GM12801 (cell line): ENCODE data around the gene EYA3.

Experiments
- TF ChIP-seq, protein P1 (sequence below): IDR thresholded peaks from one replicate; pipeline ENCODE4 v1.5.1; 2011; ENCODE audit warnings: control low read depth; ENCODE audit not compliant: insufficient read length; ENCODE audit errors: extremely low read depth

Gene EYA3

DNA sequence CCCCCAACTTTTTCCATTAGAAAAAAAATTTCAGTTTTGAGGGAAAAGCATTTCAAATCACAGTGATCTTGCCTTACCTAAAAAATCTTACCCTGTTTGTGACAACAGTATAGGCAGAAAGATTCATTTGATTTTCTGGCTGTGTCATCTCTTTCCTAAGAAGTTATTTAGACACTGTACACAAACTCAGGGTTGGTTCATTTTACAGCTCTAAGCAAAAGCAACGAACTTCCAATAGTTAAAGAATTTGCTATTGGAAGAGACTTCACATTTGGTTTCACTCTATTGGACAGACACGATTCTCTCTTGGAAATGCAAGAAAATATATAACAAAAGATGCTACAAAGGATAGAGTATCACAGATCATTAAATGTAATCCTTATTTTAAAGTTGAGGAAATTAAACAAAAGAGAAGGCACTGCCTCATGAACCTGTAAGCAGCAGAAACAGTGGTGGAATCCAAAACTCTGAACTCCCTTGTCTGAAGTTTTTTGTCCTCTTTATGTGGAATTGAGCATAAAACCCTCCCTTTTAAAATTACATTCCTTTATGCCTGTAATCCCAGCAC is 20.8 kb downstream of the EYA3 start:
- TF ChIP-seq, protein P1, sequence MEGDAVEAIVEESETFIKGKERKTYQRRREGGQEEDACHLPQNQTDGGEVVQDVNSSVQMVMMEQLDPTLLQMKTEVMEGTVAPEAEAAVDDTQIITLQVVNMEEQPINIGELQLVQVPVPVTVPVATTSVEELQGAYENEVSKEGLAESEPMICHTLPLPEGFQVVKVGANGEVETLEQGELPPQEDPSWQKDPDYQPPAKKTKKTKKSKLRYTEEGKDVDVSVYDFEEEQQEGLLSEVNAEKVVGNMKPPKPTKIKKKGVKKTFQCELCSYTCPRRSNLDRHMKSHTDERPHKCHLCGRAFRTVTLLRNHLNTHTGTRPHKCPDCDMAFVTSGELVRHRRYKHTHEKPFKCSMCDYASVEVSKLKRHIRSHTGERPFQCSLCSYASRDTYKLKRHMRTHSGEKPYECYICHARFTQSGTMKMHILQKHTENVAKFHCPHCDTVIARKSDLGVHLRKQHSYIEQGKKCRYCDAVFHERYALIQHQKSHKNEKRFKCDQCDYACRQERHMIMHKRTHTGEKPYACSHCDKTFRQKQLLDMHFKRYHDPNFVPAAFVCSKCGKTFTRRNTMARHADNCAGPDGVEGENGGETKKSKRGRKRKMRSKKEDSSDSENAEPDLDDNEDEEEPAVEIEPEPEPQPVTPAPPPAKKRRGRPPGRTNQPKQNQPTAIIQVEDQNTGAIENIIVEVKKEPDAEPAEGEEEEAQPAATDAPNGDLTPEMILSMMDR, result no peak

DNA sequence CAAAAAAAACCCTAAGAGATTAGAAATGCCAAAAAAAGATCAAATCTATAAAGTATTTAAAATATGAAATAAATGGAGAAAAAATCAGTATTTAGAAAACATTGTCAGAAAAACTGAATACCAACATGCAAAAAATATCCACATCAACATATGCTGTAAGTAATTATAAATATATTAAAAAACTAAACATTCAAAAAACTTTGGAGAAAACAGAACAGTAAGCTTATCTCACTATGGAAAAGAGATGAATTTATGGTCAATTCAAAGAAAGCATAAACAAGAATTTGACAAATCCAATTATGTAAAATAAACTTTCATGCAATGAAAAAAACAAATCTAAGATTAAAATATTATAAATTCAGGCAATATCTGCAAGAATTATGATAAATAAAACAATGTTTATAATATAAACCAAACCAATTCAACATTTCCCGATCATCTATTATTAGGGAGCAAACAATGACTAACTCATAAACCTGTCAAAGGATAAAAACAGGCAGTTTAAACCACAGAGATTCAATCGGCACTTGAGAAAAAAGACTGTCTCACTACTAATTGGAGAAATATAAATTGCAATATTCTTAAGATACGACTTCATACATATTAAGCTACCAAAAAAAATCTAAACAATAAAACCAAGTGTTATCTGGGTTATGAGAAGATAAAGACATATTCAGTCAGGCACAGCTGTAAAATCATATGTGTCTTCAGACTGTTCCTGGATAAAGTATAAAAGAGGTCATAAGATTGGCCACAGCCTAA is 21.8 kb downstream of the EYA3 start:
- TF ChIP-seq, protein P1, result no peak

DNA sequence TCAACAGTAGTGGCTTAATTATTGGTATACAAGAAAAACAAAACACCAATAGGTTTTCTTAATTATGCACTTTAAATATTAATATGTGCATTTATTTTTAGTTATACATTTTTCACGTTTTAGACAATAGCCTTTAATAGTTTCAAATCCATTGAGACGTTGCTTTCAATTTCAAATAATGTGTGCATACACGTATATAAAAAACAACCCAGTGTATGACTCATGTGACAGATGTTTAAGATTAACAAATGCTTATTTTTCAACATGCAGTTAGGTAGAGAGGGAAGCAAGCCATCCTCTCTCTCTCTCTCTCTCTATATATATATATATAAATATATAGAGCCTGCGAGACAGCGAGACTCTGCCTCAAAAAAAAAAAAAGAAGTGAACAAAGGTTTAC is 24.3 kb downstream of the EYA3 start:
- TF ChIP-seq, protein P1, result no peak

DNA sequence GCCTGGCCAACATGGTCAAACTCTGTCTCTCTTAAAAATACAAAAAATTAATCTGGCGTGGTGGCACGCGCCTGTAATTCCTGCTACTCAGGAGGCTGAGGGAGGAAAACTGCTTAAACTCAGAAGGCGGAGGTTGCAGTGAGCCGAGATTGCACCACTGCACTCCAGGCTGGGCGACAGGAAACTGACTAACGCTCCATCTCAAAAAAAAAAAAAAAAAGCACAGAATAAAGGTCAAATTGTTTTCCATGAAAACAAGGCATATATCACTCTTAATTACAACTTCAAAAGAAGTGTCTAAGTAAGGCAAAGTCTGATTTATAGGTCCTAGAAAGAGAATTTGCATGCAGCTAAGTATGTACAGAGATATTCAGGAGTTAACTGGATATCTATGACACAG is 25.6 kb downstream of the EYA3 start:
- TF ChIP-seq, protein P1, result no peak

DNA sequence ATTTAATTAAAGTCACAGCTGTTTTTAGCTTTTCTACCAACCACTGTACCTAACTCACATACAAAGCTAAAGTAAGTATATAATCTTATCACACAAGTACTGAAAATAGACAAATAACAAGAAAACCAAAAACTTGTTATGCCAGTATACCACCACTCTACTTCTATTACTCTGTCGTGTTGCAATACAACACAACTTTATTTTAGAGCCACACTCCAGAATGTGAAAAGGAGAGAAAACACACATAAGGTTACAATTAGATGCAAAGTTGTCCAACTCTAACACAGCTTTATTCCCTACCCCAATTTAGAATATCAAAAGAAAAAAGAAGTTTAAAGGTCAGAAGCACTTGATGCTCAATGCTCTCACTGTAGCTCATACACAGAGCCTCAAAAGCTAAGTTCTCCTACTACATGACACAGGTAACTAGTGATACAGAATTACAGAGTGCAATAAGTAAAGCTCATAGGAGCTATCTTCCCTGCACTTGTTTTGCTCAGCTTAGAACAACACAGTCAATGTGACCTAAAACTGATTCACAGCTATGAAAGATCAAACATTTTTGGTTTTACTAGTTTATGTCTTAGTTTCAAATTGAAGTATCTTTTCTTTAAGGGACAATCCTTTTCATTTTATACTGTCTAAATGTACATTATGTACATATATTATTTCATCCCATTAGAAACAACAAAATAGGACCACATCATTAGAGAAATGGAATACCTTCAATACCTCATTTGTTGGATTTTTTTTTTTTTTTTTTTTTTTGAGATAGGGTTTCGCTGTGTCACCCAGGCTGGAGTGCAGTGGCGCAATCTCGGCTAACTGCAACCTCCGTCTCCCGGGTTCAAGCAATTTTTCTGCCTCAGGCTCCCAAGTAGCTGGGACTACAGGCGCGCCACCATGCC is 29.2 kb downstream of the EYA3 start:
- TF ChIP-seq, protein P1, result no peak

DNA sequence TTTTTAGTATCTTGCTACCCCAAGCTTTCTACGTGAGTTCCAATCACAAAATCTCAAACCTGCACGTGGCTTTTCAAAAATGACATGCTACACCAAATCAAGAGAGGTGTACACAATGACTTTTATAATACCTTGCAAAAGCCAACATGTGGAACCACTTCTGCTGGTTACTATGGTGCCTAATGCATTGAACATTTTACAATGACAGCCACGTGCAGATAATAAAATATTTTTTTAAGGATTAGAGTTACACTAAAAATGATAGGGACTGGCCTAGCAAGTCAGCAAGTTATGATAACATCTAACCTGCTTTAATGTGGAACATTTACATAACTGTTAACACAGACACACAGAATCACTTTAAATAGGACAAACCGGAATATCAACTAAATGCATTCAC is 30.2 kb downstream of the EYA3 start:
- TF ChIP-seq, protein P1, result no peak
